ENCODE data around the gene IL21R.

IL21R gene

DNA sequence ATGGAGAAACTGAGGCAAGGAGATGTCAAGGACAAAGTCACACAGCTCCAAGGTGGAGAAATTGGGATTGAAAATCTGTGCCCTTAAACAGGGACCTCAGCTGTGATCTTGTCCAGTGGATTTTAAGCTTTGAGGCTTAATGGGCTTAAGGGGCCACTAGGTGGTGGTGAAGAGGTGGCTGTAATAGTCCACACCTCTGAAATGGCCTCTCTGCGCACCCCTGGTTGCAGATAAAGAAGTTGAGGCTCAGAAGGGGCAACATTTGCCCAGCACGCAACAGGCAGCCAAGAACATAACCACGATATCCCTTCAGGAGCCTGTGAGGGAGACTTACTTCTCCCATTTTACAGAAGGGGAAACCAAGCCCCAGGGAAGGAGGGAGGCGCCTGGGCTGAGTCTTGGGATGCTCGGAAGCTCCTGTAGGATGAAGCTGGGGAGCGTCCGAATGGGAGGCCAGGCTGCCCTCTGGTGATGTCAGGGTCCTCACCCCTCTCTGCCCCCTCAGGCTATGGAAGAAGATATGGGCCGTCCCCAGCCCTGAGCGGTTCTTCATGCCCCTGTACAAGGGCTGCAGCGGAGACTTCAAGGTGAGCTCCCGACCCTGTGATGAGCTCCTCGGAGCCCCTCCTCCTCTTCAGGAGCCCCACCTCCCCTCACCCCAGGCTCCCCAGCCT is 43.7 kb downstream of the IL21R start:
- TF ChIP-seq TAF1 (IDR thresholded peaks at IDR 0.05; ENCODE audit: borderline replicate concordance, insufficient read depth, low read length) (no peak), REST (IDR thresholded peaks at IDR 0.05; ENCODE audit: insufficient read depth in 1 of 2, low read depth in 2 of 2, low read length in 2 of 2) (no peak), POLR2AphosphoS5 (IDR thresholded peaks at IDR 0.05; ENCODE audit: low read depth, low read length) (no peak), FOXP2 (optimal IDR thresholded peaks at IDR 0.05; ENCODE audit: borderline replicate concordance, extremely low read depth, extremely low read length, insufficient read depth) (no peak), SIN3A (IDR thresholded peaks at IDR 0.05; ENCODE audit: borderline replicate concordance, insufficient read depth, low read length) (no peak)

DNA sequence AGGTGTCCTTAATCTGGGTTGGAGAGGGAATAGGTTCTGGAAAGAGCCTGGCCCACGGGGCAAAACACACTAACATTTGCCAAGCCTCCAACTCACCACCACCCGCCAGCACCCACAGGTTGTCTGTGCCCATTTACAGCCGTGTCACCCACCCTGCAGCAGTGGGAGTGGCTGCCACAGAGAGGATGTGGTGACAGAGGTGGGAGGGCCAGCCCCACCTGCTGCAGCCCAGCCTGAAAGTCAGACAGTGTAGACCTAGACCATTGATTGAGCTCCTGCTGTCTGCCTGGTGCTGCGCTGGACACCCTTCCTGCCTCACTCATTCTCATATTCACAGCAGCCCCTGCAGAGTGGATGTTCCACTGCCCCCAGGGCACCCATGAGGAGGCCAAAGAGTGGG is 44.7 kb downstream of the IL21R start:
- no peak for TF ChIP-seq SIN3A (IDR thresholded peaks at IDR 0.05; ENCODE audit: borderline replicate concordance, insufficient read depth, low read length)
- TF ChIP-seq POLR2AphosphoS5 (IDR thresholded peaks at IDR 0.05; ENCODE audit: low read depth, low read length), result no peak
- TF ChIP-seq FOXP2 (optimal IDR thresholded peaks at IDR 0.05; ENCODE audit: borderline replicate concordance, extremely low read depth, extremely low read length, insufficient read depth), result no peak
- no peak for TF ChIP-seq REST (IDR thresholded peaks at IDR 0.05; ENCODE audit: insufficient read depth in 1 of 2, low read depth in 2 of 2, low read length in 2 of 2)
- TF ChIP-seq TAF1 (IDR thresholded peaks at IDR 0.05; ENCODE audit: borderline replicate concordance, insufficient read depth, low read length), result no peak

GRCh38 chr16:27447301-27447700 is 45.3 kb downstream of the IL21R start:
- TF ChIP-seq REST (IDR thresholded peaks at IDR 0.05; ENCODE audit: insufficient read depth in 1 of 2, low read depth in 2 of 2, low read length in 2 of 2) (no peak), TAF1 (IDR thresholded peaks at IDR 0.05; ENCODE audit: borderline replicate concordance, insufficient read depth, low read length) (no peak), SIN3A (IDR thresholded peaks at IDR 0.05; ENCODE audit: borderline replicate concordance, insufficient read depth, low read length) (no peak), POLR2AphosphoS5 (IDR thresholded peaks at IDR 0.05; ENCODE audit: low read depth, low read length) (no peak), FOXP2 (optimal IDR thresholded peaks at IDR 0.05; ENCODE audit: borderline replicate concordance, extremely low read depth, extremely low read length, insufficient read depth) (no peak)

DNA sequence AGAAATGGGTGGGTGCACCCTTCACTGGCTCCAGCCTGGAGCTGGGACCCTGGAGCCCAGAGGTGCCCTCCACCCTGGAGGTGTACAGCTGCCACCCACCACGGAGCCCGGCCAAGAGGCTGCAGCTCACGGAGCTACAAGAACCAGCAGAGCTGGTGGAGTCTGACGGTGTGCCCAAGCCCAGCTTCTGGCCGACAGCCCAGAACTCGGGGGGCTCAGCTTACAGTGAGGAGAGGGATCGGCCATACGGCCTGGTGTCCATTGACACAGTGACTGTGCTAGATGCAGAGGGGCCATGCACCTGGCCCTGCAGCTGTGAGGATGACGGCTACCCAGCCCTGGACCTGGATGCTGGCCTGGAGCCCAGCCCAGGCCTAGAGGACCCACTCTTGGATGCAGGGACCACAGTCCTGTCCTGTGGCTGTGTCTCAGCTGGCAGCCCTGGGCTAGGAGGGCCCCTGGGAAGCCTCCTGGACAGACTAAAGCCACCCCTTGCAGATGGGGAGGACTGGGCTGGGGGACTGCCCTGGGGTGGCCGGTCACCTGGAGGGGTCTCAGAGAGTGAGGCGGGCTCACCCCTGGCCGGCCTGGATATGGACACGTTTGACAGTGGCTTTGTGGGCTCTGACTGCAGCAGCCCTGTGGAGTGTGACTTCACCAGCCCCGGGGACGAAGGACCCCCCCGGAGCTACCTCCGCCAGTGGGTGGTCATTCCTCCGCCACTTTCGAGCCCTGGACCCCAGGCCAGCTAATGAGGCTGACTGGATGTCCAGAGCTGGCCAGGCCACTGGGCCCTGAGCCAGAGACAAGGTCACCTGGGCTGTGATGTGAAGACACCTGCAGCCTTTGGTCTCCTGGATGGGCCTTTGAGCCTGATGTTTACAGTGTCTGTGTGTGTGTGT is 46.8 kb downstream of the IL21R start:
- TF ChIP-seq TAF1 (IDR thresholded peaks at IDR 0.05; ENCODE audit: borderline replicate concordance, insufficient read depth, low read length) (no peak), REST (IDR thresholded peaks at IDR 0.05; ENCODE audit: insufficient read depth in 1 of 2, low read depth in 2 of 2, low read length in 2 of 2) (no peak), POLR2AphosphoS5 (IDR thresholded peaks at IDR 0.05; ENCODE audit: low read depth, low read length) (no peak), SIN3A (IDR thresholded peaks at IDR 0.05; ENCODE audit: borderline replicate concordance, insufficient read depth, low read length) (no peak), FOXP2 (optimal IDR thresholded peaks at IDR 0.05; ENCODE audit: borderline replicate concordance, extremely low read depth, extremely low read length, insufficient read depth) (no peak)

Measured in PFSK-1 (cell line).